SK-N-SH (cell line): ENCODE results near the gene IQCF2. TPM values are rescaled to one million over a fixed set of nuclear protein-coding genes. Genes with fewer than 3 reads are reported as not detected.
"Not testable (repeated sequence)": the region's sequence is repeated elsewhere in the genome, so short reads cannot be mapped to it uniquely, and the experiment has no call there.

ENCODE experiments used
- CTCF ChIA-PET: fragments of 300-600, 350-600 bp; formaldehyde crosslinking; extraction: SDS; loops from one replicate; lab custom pipeline; 2021; lab: Yijun Ruan, JAX
- POLR2A ChIA-PET: fragments of 350-600 bp; sonication (Branson Sonifier 250); formaldehyde crosslinking; extraction: SDS; loops from one replicate; lab custom pipeline; 2020; ENCODE audit warnings: antibody characterized with exemption, inconsistent platforms; lab: Yijun Ruan, JAX
- DNase-seq: peaks from one replicate; pipeline ENCODE4 v3.0.0; 2012
- H2AFZ ChIP-seq: fragments of 200-600 bp; sonication (generic); 2 replicates; pipeline ENCODE4 v1.8.1; 2016; ENCODE audit warnings: antibody characterized with exemption, mild to moderate bottlenecking, low read depth
- H3F3A ChIP-seq: fragments of 200-600 bp; sonication (generic); replicated peaks from 2 replicates; pipeline ENCODE3; 2016; ENCODE audit warnings: antibody characterized with exemption, mild to moderate bottlenecking; ENCODE audit not compliant: insufficient read depth
- H3K27ac ChIP-seq, 2 experiments: fragments of 200-500 bp in 1 of 2; fragments of 200-600 bp in 1 of 2; sonication (Bioruptor generic) in 1 of 2; sonication (generic), shearing (Covaris generic) in 1 of 2; 2 replicates each; pipeline versions ENCODE4 v1.5.1 to v1.6.1; 2014 to 2016; ENCODE audit warnings: low read depth in 2 of 2, inconsistent platforms in 1 of 2, low read length in 1 of 2, mild to moderate bottlenecking in 1 of 2, mixed read lengths in 1 of 2
- H3K27me3 ChIP-seq: fragments of 200-600 bp; sonication (generic), shearing (Covaris generic); 2 replicates; pipeline ENCODE4 v1.6.1; 2016; ENCODE audit warnings: mixed run types; ENCODE audit not compliant: insufficient read depth
- H3K36me3 ChIP-seq, 2 experiments: fragments of 200-500 bp in 1 of 2; fragments of 200-600 bp in 1 of 2; sonication (Bioruptor generic) in 1 of 2; sonication (generic) in 1 of 2; replicated peaks in 1 of 2; 2 replicates each; pipeline versions ENCODE3 to v1.5.1; 2014 to 2016; ENCODE audit warnings: low read length in 1 of 2, mild to moderate bottlenecking in 1 of 2; ENCODE audit not compliant: insufficient read depth in 2 of 2, control insufficient read depth in 1 of 2
- H3K4me1 ChIP-seq, 2 experiments: fragments of 200-500 bp in 1 of 2; fragments of 200-600 bp in 1 of 2; sonication (Bioruptor generic) in 1 of 2; sonication (generic), shearing (Covaris generic) in 1 of 2; 2 replicates each; pipeline versions ENCODE4 v1.5.1 to v1.6.1; 2014 to 2016; ENCODE audit warnings: low read depth in 1 of 2, low read length in 1 of 2, mixed run types in 1 of 2; ENCODE audit not compliant: insufficient read depth in 2 of 2, control insufficient read depth in 1 of 2
- H3K4me2 ChIP-seq: fragments of 200-600 bp; sonication (generic), shearing (Covaris generic); 2 replicates; pipeline ENCODE4 v1.6.1; 2017; ENCODE audit warnings: mixed run types
- H3K4me3 ChIP-seq, 2 experiments: fragments of 200-500 bp in 1 of 2; fragments of 200-600 bp in 1 of 2; sonication (Bioruptor generic) in 1 of 2; sonication (generic), shearing (Covaris generic) in 1 of 2; 2 replicates each; pipeline versions ENCODE4 v1.5.1 to v1.8.1; 2014 to 2016; ENCODE audit warnings: low read depth in 2 of 2, inconsistent platforms in 1 of 2, low read length in 1 of 2, mild to moderate bottlenecking in 1 of 2, mixed read lengths in 1 of 2, moderate library complexity in 1 of 2
- H3K79me2 ChIP-seq: fragments of 200-600 bp; sonication (generic); 2 replicates; pipeline ENCODE4 v1.8.1; 2017; ENCODE audit warnings: mild to moderate bottlenecking; ENCODE audit not compliant: insufficient read depth
- H3K9ac ChIP-seq: fragments of 200-600 bp; sonication (generic); 2 replicates; pipeline ENCODE4 v1.6.1; 2017; ENCODE audit warnings: mixed run types
- H3K9me2 ChIP-seq: fragments of 200-600 bp; sonication (generic); 2 replicates; pipeline ENCODE4 v1.6.1; 2017; ENCODE audit warnings: mixed run types
- H3K9me3 ChIP-seq: fragments of 200-600 bp; sonication (generic); 2 replicates; pipeline ENCODE4 v1.6.1; 2017; ENCODE audit warnings: mixed run types, mild to moderate bottlenecking, moderate library complexity
- H4K20me1 ChIP-seq: fragments of 200-600 bp; sonication (generic); 2 replicates; pipeline ENCODE4 v1.6.1; 2017; ENCODE audit warnings: mild to moderate bottlenecking, mixed run types; ENCODE audit not compliant: insufficient read depth
- EZH2phosphoT487 ChIP-seq: fragments of 200-600 bp; sonication (generic); IDR thresholded peaks from 2 replicates; pipeline ENCODE4 v1.6.1; 2017; ENCODE audit warnings: low read depth, mixed run types, mild to moderate bottlenecking, antibody characterized with exemption, moderate library complexity, borderline replicate concordance
- FOSL2 ChIP-seq: IDR thresholded peaks from 2 replicates; pipeline ENCODE4 v1.4.0; 2012; ENCODE audit warnings: low read depth, mild to moderate bottlenecking, moderate library complexity, borderline replicate concordance
- FOXJ3 ChIP-seq: sonication (generic); formaldehyde crosslinking; IDR thresholded peaks from 2 replicates; pipeline ENCODE4 v1.5.1; 2020; ENCODE audit warnings: mild to moderate bottlenecking, missing genetic modification reagents
- MEF2A ChIP-seq: IDR thresholded peaks from 2 replicates; pipeline ENCODE4 v1.4.0; 2012; ENCODE audit warnings: low read depth, borderline replicate concordance
- POLR2AphosphoS5 ChIP-seq: IDR thresholded peaks from 2 replicates; pipeline ENCODE4 v1.6.1; 2012; ENCODE audit warnings: low read depth, low read length
- RAD21 ChIP-seq: IDR thresholded peaks from 2 replicates; pipeline ENCODE4 v1.6.1; 2012; ENCODE audit warnings: mild to moderate bottlenecking, low read length
- SMC3 ChIP-seq: IDR thresholded peaks from 2 replicates; pipeline ENCODE4 v1.6.1; 2012; ENCODE audit warnings: low read depth, low read length, improper control_type of control experiment
- TAF1 ChIP-seq: IDR thresholded peaks from 2 replicates; pipeline ENCODE4 v1.6.1; 2012; ENCODE audit warnings: low read depth, mild to moderate bottlenecking, low read length, moderate library complexity, borderline replicate concordance
- YY1 ChIP-seq: IDR thresholded peaks from 2 replicates; pipeline ENCODE4 v1.4.0; 2012; ENCODE audit warnings: low read depth, mild to moderate bottlenecking
- WGBS: methylation state at CpG from one replicate; pipeline ENCODE4 v1.1.6; 2017; ENCODE audit warnings: low lambda C conversion rate; 5-methylcytosine and 5-hydroxymethylcytosine counted together
- polyA plus RNA-seq, 3 experiments: library from polyadenylated mRNA; depleted of rRNA; stranded (reverse); fragments of >200 nt; gene quantifications; 2 replicates each; pipeline ENCODE4 v1.2.3, GENCODE V29; 2012
- TF ChIP-seq, protein P1 (sequence below): IDR thresholded peaks from 2 replicates; pipeline ENCODE4; 2012
- TF ChIP-seq, protein P2 (sequence below): IDR thresholded peaks from 2 replicates; pipeline ENCODE4 v1.6.1; 2012; ENCODE audit warnings: mild to moderate bottlenecking, low read depth, low read length, moderate library complexity
- TF ChIP-seq, protein P3 (sequence below): IDR thresholded peaks from 2 replicates; pipeline ENCODE4 v1.4.0; 2012; ENCODE audit warnings: low read depth, borderline replicate concordance
- TF ChIP-seq, protein P4 (sequence below): IDR thresholded peaks from 2 replicates; pipeline ENCODE4 v1.4.0; 2012; ENCODE audit warnings: low read depth

The IQCF2 gene
- polyA plus RNA-seq, 1 of the 3 experiments (the other 2 are of a cell fraction), result not detected

DNA sequence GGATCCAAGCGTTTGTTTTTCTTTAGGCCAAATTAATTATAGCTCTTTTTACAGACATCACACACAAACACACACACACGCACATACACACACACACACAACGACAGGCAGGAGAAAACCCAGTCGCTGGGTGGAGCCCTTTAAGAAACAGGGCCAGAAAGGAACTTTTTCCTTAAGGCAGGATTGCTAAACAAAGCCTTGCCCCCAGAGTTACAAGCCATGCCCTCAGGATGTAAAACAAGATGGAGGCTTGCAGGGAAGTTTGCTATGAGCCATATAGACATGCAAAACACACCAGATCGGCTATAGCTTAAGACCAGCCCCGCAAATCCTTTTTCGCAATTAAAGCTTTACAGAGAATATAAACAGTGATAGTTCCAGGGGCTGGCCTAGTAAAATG is 16.3 kb upstream of the IQCF2 start:
- H2AFZ ChIP-seq, result no peak overlapping the region
- ChIA-PET CTCF (no interaction called here), POLR2A (no interaction called here)
- TF ChIP-seq, protein P1, sequence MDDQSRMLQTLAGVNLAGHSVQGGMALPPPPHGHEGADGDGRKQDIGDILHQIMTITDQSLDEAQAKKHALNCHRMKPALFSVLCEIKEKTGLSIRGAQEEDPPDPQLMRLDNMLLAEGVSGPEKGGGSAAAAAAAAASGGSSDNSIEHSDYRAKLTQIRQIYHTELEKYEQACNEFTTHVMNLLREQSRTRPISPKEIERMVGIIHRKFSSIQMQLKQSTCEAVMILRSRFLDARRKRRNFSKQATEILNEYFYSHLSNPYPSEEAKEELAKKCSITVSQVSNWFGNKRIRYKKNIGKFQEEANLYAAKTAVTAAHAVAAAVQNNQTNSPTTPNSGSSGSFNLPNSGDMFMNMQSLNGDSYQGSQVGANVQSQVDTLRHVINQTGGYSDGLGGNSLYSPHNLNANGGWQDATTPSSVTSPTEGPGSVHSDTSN, result no peak
- TF ChIP-seq, protein P2, sequence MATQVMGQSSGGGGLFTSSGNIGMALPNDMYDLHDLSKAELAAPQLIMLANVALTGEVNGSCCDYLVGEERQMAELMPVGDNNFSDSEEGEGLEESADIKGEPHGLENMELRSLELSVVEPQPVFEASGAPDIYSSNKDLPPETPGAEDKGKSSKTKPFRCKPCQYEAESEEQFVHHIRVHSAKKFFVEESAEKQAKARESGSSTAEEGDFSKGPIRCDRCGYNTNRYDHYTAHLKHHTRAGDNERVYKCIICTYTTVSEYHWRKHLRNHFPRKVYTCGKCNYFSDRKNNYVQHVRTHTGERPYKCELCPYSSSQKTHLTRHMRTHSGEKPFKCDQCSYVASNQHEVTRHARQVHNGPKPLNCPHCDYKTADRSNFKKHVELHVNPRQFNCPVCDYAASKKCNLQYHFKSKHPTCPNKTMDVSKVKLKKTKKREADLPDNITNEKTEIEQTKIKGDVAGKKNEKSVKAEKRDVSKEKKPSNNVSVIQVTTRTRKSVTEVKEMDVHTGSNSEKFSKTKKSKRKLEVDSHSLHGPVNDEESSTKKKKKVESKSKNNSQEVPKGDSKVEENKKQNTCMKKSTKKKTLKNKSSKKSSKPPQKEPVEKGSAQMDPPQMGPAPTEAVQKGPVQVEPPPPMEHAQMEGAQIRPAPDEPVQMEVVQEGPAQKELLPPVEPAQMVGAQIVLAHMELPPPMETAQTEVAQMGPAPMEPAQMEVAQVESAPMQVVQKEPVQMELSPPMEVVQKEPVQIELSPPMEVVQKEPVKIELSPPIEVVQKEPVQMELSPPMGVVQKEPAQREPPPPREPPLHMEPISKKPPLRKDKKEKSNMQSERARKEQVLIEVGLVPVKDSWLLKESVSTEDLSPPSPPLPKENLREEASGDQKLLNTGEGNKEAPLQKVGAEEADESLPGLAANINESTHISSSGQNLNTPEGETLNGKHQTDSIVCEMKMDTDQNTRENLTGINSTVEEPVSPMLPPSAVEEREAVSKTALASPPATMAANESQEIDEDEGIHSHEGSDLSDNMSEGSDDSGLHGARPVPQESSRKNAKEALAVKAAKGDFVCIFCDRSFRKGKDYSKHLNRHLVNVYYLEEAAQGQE, result no peak
- TF ChIP-seq, protein P3, sequence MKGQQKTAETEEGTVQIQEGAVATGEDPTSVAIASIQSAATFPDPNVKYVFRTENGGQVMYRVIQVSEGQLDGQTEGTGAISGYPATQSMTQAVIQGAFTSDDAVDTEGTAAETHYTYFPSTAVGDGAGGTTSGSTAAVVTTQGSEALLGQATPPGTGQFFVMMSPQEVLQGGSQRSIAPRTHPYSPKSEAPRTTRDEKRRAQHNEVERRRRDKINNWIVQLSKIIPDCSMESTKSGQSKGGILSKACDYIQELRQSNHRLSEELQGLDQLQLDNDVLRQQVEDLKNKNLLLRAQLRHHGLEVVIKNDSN, result no peak
- TF ChIP-seq, protein P4, sequence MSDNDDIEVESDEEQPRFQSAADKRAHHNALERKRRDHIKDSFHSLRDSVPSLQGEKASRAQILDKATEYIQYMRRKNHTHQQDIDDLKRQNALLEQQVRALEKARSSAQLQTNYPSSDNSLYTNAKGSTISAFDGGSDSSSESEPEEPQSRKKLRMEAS, result no peak
- TF ChIP-seq TAF1 (no peak), YY1 (no peak), FOXJ3 (CRISPR knock-in tag) (no peak), POLR2AphosphoS5 (no peak), MEF2A (no peak), RAD21 (no peak), EZH2phosphoT487 (no peak), SMC3 (no peak), FOSL2 (no peak)
- H3K27me3 ChIP-seq, result no peaks in the 10 kb centered on the region
- H3K79me2 ChIP-seq, result no peaks in the 10 kb centered on the region
- no peak overlapping the region for H3K27ac ChIP-seq
- H3F3A ChIP-seq, result no peaks in the 10 kb centered on the region
- H3K9me3 ChIP-seq, result no peaks in the 10 kb centered on the region
- DNase-seq, result no peak
- 55% methylated on average over 7 of the region's 7 CpGs for WGBS
- no peaks in the 10 kb centered on the region for H3K36me3 ChIP-seq
- H3K9ac ChIP-seq, result no peak overlapping the region
- H3K4me3 ChIP-seq, result no peak overlapping the region
- no peaks in the 10 kb centered on the region for H4K20me1 ChIP-seq
- no peak overlapping the region for H3K4me2 ChIP-seq
- no peaks in the 10 kb centered on the region for H3K4me1 ChIP-seq
- H3K9me2 ChIP-seq, result 0 out of 2 replicates have a peak, but pooled peaks cover 4% of the 10 kb centered on the region

DNA sequence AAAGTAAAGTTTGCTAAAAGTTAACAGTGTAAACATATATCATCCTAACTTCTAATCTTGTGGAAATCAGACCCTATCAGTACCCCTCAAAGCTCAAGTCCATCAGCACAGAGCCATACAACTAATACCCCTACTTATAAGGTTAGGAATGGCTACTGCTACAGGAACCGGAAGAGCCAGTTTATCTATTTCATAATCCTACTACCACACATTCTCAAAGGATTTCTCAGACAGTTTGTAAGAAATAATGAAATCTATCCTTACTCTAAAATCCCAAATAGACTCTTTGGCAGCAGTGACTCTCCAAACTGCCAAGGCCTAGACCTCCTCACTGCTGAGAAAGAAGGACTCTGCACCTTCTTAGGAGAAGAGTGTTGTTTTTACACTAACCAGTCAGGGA is 6.0 kb upstream of the IQCF2 start:
- H3K36me3 ChIP-seq, DNase-seq, H3K4me2 ChIP-seq, H3K9me3 ChIP-seq, H3F3A ChIP-seq, H3K27me3 ChIP-seq, H3K9ac ChIP-seq, H3K79me2 ChIP-seq, H4K20me1 ChIP-seq, H2AFZ ChIP-seq, CTCF ChIA-PET, H3K4me3 ChIP-seq, H3K27ac ChIP-seq, H3K9me2 ChIP-seq, H3K4me1 ChIP-seq, POLR2A ChIA-PET: not testable (repeated sequence)
- 50% methylated on average over 1 of the region's 1 CpG for WGBS
